HG02571 (cell line): ENCODE data around the gene CDC40.
"Not testable (repeated sequence)": the region's sequence is repeated elsewhere in the genome, so short reads cannot be mapped to it uniquely, and the experiment has no call there.

Experiments
- ATAC-seq: cut with Tn5 transposase; IDR thresholded peaks from one replicate; pipeline ENCODE4 v1.9.1; 2021; ENCODE audit warnings: mild to moderate bottlenecking, moderate library complexity; ENCODE audit not compliant: unreplicated experiment

CDC40 gene

GRCh38 chr6:110269623-110270022, 89.4 kb downstream of the CDC40 start:
- ATAC-seq = no peak

GRCh38 chr6:110270165-110270564, 89.9 kb downstream of the CDC40 start:
- no peak for ATAC-seq

- no peak for ATAC-seq
Observed at GRCh38 chr6:110271732-110272022, 91.5 kb downstream of the CDC40 start.

GRCh38 chr6:110272781-110273180, 92.6 kb downstream of the CDC40 start:
- ATAC-seq = not testable (repeated sequence)

- no peak for ATAC-seq
Observed at GRCh38 chr6:110277100-110277665, 97.0 kb downstream of the CDC40 start.
